ENCODE measurements around the gene NELL1.

- TF ChIP-seq CTCF (IDR thresholded peaks at IDR 0.05), result no peak
- no peak for TF ChIP-seq POLR2A (IDR thresholded peaks at IDR 0.05)
- TF ChIP-seq EP300 (IDR thresholded peaks at IDR 0.05), result no peak
- no peak for TF ChIP-seq POLR2AphosphoS5 (IDR thresholded peaks at IDR 0.05)
These were observed 651.7 kb downstream of the NELL1 start for GRCh38 chr11:21321072-21321471.
